DND-41 (cell line): ENCODE measurements around the gene UBE2D2.

Experiments used
- EZH2 ChIP-seq: IDR thresholded peaks from 3 replicates; pipeline ENCODE4 v1.6.1; 2012; ENCODE audit warnings: borderline replicate concordance, low read depth, mild to moderate bottlenecking, moderate library complexity, low read length, inconsistent platforms; ENCODE audit not compliant: severe bottlenecking
- TF ChIP-seq, protein P1 (sequence below): IDR thresholded peaks from 2 replicates; pipeline ENCODE4 v1.5.1; 2012; ENCODE audit warnings: borderline replicate concordance, low read length, moderate library complexity, mild to moderate bottlenecking; ENCODE audit not compliant: poor library complexity, severe bottlenecking; ENCODE audit errors: extremely low read depth

DNA sequence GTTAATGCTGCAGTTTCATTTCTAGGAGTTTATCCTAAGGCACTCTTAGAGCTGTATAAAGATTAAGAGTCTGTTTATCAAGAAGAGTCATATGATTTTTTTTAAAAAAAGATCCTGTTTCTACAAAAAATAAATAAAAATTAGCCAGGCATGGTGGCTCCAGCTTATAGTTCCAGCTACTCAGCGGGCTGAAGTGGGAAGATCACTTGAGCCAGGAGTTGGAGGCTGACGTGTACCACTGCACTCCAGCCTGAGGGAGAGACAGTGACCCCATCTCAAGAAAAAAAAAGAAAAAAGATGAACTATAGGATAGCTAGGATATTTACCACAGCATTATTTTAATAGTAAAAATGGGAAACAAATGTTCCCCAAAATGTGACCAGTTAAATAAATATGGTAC is 3.3 kb upstream of the UBE2D2 start:
- TF ChIP-seq, protein P1, sequence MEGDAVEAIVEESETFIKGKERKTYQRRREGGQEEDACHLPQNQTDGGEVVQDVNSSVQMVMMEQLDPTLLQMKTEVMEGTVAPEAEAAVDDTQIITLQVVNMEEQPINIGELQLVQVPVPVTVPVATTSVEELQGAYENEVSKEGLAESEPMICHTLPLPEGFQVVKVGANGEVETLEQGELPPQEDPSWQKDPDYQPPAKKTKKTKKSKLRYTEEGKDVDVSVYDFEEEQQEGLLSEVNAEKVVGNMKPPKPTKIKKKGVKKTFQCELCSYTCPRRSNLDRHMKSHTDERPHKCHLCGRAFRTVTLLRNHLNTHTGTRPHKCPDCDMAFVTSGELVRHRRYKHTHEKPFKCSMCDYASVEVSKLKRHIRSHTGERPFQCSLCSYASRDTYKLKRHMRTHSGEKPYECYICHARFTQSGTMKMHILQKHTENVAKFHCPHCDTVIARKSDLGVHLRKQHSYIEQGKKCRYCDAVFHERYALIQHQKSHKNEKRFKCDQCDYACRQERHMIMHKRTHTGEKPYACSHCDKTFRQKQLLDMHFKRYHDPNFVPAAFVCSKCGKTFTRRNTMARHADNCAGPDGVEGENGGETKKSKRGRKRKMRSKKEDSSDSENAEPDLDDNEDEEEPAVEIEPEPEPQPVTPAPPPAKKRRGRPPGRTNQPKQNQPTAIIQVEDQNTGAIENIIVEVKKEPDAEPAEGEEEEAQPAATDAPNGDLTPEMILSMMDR: no peak
- no peak for TF ChIP-seq EZH2
